Ishikawa (cell line): ENCODE results near the gene TMEM254.

Experiments
- CREB1 ChIP-seq: IDR thresholded peaks from 2 replicates; pipeline ENCODE4 v1.6.1; 2012; ENCODE audit warnings: low read depth
- EP300 ChIP-seq: IDR thresholded peaks from 2 replicates; pipeline ENCODE4 v1.6.1; 2012; ENCODE audit warnings: borderline replicate concordance
- FOXM1 ChIP-seq: IDR thresholded peaks from 2 replicates; pipeline ENCODE4 v1.6.1; 2012; ENCODE audit warnings: low read depth, borderline replicate concordance
- NFIC ChIP-seq: IDR thresholded peaks from 2 replicates; pipeline ENCODE4 v1.6.1; 2012
- REST ChIP-seq: IDR thresholded peaks from 2 replicates; pipeline ENCODE4 v1.6.1; 2012; ENCODE audit warnings: low read depth, mild to moderate bottlenecking
- TEAD4 ChIP-seq: IDR thresholded peaks from 2 replicates; pipeline ENCODE4 v1.6.1; 2012

GRCh38 chr10:80118669-80119068 lies 40.2 kb downstream of the TMEM254 start:
- no peak for TF ChIP-seq CREB1
- TF ChIP-seq EP300, result no peak
- no peak for TF ChIP-seq REST
- TF ChIP-seq NFIC, result no peak
- TF ChIP-seq TEAD4, result no peak
- TF ChIP-seq FOXM1, result no peak
